ENCODE measurements around the gene PLK5.

DNA sequence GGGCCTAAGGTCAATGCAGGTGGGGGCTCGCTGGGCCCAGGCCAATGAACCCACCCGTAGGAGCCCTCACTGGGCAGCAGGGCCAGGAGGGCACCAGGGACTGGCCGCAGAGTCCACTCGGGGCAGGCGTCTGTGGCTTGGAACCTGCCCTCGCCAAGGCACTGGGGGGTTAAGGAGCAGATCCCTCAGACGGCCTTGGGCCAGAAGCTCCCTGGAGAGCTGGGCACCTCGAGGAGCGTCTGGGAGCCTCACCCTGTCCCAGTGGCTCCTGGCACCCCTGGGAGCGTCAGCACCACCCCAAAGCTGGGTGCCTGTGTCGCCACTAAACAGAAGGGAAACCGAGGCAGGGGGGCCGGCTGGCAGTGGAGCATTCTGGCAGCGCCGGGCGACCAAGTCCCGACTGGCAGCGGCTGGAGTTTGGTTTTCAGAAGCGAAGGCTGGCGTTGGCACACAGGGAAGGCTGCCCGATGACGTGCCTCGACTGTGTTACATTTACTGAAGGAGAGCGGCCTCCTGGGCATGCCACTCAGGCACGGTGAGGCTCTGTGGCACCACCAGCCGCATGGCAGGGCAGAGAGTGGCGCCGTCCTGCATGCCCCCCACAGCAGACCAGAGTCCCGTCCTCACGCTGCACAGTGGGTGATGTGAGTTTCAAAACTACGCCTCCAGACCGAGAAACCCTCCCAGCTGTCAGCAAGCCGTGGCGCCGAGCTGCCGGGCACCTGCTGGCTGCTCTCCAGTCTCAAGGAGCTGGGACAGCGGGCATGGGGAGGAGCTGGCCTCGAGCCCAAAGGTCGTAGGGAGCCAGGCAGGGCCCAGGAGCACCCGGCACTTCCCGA lies 53.4 kb downstream of the PLK5 start:
- TF ChIP-seq, protein P1, sequence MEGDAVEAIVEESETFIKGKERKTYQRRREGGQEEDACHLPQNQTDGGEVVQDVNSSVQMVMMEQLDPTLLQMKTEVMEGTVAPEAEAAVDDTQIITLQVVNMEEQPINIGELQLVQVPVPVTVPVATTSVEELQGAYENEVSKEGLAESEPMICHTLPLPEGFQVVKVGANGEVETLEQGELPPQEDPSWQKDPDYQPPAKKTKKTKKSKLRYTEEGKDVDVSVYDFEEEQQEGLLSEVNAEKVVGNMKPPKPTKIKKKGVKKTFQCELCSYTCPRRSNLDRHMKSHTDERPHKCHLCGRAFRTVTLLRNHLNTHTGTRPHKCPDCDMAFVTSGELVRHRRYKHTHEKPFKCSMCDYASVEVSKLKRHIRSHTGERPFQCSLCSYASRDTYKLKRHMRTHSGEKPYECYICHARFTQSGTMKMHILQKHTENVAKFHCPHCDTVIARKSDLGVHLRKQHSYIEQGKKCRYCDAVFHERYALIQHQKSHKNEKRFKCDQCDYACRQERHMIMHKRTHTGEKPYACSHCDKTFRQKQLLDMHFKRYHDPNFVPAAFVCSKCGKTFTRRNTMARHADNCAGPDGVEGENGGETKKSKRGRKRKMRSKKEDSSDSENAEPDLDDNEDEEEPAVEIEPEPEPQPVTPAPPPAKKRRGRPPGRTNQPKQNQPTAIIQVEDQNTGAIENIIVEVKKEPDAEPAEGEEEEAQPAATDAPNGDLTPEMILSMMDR (conservative IDR thresholded peaks at IDR 0.05; ENCODE audit: low read depth in 2 of 2): no peak
- TF ChIP-seq EZH2 (IDR thresholded peaks at IDR 0.05; ENCODE audit: low read depth, unreplicated experiment) (no peak), STAT1 (IDR thresholded peaks at IDR 0.05; ENCODE audit: unreplicated experiment) (no peak), JUNB (IDR thresholded peaks at IDR 0.05; ENCODE audit: unreplicated experiment) (no peak), POLR2AphosphoS5 (IDR thresholded peaks at IDR 0.05; ENCODE audit: low read depth) (no peak), EZH2phosphoT487 (IDR thresholded peaks at IDR 0.05; ENCODE audit: unreplicated experiment) (no peak), CREB1 (CRISPR knock-in tag; IDR thresholded peaks at IDR 0.05; ENCODE audit: low read depth) (no peak), NANOG (IDR thresholded peaks at IDR 0.05; ENCODE audit: borderline replicate concordance) (no peak)
- TF ChIP-seq, protein P2, sequence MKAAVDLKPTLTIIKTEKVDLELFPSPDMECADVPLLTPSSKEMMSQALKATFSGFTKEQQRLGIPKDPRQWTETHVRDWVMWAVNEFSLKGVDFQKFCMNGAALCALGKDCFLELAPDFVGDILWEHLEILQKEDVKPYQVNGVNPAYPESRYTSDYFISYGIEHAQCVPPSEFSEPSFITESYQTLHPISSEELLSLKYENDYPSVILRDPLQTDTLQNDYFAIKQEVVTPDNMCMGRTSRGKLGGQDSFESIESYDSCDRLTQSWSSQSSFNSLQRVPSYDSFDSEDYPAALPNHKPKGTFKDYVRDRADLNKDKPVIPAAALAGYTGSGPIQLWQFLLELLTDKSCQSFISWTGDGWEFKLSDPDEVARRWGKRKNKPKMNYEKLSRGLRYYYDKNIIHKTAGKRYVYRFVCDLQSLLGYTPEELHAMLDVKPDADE (IDR thresholded peaks at IDR 0.05): no peak
- TF ChIP-seq, protein P3, sequence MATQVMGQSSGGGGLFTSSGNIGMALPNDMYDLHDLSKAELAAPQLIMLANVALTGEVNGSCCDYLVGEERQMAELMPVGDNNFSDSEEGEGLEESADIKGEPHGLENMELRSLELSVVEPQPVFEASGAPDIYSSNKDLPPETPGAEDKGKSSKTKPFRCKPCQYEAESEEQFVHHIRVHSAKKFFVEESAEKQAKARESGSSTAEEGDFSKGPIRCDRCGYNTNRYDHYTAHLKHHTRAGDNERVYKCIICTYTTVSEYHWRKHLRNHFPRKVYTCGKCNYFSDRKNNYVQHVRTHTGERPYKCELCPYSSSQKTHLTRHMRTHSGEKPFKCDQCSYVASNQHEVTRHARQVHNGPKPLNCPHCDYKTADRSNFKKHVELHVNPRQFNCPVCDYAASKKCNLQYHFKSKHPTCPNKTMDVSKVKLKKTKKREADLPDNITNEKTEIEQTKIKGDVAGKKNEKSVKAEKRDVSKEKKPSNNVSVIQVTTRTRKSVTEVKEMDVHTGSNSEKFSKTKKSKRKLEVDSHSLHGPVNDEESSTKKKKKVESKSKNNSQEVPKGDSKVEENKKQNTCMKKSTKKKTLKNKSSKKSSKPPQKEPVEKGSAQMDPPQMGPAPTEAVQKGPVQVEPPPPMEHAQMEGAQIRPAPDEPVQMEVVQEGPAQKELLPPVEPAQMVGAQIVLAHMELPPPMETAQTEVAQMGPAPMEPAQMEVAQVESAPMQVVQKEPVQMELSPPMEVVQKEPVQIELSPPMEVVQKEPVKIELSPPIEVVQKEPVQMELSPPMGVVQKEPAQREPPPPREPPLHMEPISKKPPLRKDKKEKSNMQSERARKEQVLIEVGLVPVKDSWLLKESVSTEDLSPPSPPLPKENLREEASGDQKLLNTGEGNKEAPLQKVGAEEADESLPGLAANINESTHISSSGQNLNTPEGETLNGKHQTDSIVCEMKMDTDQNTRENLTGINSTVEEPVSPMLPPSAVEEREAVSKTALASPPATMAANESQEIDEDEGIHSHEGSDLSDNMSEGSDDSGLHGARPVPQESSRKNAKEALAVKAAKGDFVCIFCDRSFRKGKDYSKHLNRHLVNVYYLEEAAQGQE (IDR thresholded peaks at IDR 0.05; ENCODE audit: unreplicated experiment): no peak
- TF ChIP-seq, protein P4, sequence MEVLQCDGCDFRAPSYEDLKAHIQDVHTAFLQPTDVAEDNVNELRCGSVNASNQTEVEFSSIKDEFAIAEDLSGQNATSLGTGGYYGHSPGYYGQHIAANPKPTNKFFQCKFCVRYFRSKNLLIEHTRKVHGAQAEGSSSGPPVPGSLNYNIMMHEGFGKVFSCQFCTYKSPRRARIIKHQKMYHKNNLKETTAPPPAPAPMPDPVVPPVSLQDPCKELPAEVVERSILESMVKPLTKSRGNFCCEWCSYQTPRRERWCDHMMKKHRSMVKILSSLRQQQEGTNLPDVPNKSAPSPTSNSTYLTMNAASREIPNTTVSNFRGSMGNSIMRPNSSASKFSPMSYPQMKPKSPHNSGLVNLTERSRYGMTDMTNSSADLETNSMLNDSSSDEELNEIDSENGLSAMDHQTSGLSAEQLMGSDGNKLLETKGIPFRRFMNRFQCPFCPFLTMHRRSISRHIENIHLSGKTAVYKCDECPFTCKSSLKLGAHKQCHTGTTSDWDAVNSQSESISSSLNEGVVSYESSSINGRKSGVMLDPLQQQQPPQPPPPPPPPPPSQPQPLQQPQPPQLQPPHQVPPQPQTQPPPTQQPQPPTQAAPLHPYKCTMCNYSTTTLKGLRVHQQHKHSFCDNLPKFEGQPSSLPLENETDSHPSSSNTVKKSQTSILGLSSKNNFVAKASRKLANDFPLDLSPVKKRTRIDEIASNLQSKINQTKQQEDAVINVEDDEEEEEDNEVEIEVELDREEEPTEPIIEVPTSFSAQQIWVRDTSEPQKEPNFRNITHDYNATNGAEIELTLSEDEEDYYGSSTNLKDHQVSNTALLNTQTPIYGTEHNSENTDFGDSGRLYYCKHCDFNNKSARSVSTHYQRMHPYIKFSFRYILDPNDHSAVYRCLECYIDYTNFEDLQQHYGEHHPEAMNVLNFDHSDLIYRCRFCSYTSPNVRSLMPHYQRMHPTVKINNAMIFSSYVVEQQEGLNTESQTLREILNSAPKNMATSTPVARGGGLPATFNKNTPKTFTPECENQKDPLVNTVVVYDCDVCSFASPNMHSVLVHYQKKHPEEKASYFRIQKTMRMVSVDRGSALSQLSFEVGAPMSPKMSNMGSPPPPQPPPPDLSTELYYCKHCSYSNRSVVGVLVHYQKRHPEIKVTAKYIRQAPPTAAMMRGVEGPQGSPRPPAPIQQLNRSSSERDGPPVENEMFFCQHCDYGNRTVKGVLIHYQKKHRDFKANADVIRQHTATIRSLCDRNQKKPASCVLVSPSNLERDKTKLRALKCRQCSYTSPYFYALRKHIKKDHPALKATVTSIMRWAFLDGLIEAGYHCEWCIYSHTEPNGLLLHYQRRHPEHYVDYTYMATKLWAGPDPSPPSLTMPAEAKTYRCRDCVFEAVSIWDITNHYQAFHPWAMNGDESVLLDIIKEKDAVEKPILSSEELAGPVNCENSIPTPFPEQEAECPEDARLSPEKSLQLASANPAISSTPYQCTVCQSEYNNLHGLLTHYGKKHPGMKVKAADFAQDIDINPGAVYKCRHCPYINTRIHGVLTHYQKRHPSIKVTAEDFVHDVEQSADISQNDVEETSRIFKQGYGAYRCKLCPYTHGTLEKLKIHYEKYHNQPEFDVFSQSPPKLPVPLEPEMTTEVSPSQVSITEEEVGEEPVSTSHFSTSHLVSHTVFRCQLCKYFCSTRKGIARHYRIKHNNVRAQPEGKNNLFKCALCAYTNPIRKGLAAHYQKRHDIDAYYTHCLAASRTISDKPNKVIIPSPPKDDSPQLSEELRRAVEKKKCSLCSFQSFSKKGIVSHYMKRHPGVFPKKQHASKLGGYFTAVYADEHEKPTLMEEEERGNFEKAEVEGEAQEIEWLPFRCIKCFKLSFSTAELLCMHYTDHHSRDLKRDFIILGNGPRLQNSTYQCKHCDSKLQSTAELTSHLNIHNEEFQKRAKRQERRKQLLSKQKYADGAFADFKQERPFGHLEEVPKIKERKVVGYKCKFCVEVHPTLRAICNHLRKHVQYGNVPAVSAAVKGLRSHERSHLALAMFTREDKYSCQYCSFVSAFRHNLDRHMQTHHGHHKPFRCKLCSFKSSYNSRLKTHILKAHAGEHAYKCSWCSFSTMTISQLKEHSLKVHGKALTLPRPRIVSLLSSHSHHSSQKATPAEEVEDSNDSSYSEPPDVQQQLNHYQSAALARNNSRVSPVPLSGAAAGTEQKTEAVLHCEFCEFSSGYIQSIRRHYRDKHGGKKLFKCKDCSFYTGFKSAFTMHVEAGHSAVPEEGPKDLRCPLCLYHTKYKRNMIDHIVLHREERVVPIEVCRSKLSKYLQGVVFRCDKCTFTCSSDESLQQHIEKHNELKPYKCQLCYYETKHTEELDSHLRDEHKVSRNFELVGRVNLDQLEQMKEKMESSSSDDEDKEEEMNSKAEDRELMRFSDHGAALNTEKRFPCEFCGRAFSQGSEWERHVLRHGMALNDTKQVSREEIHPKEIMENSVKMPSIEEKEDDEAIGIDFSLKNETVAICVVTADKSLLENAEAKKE (CRISPR knock-in tag; IDR thresholded peaks at IDR 0.05): no peak

Measured in GM23338 (cell line).